ENCODE results near the gene UST.
A peak's percentile ranks its signal among the peaks of the same experiment; 100 is the strongest.

The UST gene

GRCh38 chr6:149079911-149080491 lies 333.2 kb downstream of the UST start:
- no peaks in the 10 kb centered on the region for H3K9me3 Mint-ChIP-seq

GRCh38 chr6:149080511-149080910 lies 333.7 kb downstream of the UST start:
- H3K36me3 Mint-ChIP-seq (ENCODE audit: insufficient read depth) = peaks cover 4% of the 10 kb centered on the region
- no peak overlapping the region for H3K27ac Mint-ChIP-seq
- no peak for DNase-seq
- no peaks in the 10 kb centered on the region for H3K9me3 Mint-ChIP-seq
- no peaks in the 10 kb centered on the region for H3K27me3 Mint-ChIP-seq
- ATAC-seq (replicated peaks) = no peak
- H3K4me1 Mint-ChIP-seq (ENCODE audit: low read depth in 2 of 2) = peaks cover 5 to 8% of the 10 kb centered on the region in 2 donors
- no peak overlapping the region for H3K4me3 Mint-ChIP-seq

More at GRCh38 chr6:149079911-149080491, 333.2 kb downstream of the UST start:
- no peaks in the 10 kb centered on the region for H3K27me3 Mint-ChIP-seq
- no peak overlapping the region for H3K4me3 Mint-ChIP-seq
- H3K36me3 Mint-ChIP-seq (ENCODE audit: insufficient read depth) = peaks cover 4% of the 10 kb centered on the region
- H3K27ac Mint-ChIP-seq = no peak overlapping the region
- no peak for ATAC-seq (replicated peaks)
- DNase-seq = no peak
- H3K4me1 Mint-ChIP-seq (ENCODE audit: low read depth in 2 of 2) = peaks cover 10% of the 10 kb centered on the region in 2 donors

- no peaks in the 10 kb centered on the region for H3K9me3 Mint-ChIP-seq
- H3K27me3 Mint-ChIP-seq = no peaks in the 10 kb centered on the region
- peaks cover 0 to 4% of the 10 kb centered on the region in 2 donors for H3K4me1 Mint-ChIP-seq (ENCODE audit: low read depth in 2 of 2)
- H3K27ac Mint-ChIP-seq = no peak overlapping the region
- ATAC-seq (replicated peaks) (no peak), DNase-seq (no peak)
- no peaks in the 10 kb centered on the region for H3K36me3 Mint-ChIP-seq (ENCODE audit: insufficient read depth)
- H3K4me3 Mint-ChIP-seq = no peak overlapping the region
Observed at GRCh38 chr6:149081281-149081680, 334.5 kb downstream of the UST start.

- H3K9me3 Mint-ChIP-seq = no peaks in the 10 kb centered on the region
- peaks cover 0 to 4% of the 10 kb centered on the region in 2 donors for H3K4me1 Mint-ChIP-seq (ENCODE audit: low read depth in 2 of 2)
- no peaks in the 10 kb centered on the region for H3K27me3 Mint-ChIP-seq
- DNase-seq = peak; percentile 72 to 79 (median 74)
- H3K4me3 Mint-ChIP-seq = no peak overlapping the region
- no peak overlapping the region for H3K27ac Mint-ChIP-seq
- ATAC-seq (replicated peaks) = peak; percentile 95
- no peaks in the 10 kb centered on the region for H3K36me3 Mint-ChIP-seq (ENCODE audit: insufficient read depth)
Observed at GRCh38 chr6:149082320-149082719, 335.5 kb downstream of the UST start.

GRCh38 chr6:149084026-149084425 lies 337.2 kb downstream of the UST start:
- Mint-ChIP-seq H3K4me1 (ENCODE audit: low read depth in 2 of 2) (peaks cover 0 to 4% of the 10 kb centered on the region in 2 donors), H3K4me3 (no peak overlapping the region), H3K36me3 (ENCODE audit: insufficient read depth) (no peaks in the 10 kb centered on the region), H3K27me3 (peaks cover 11 to 12% of the 10 kb centered on the region in 2 donors), H3K27ac (no peak overlapping the region), H3K9me3 (no peaks in the 10 kb centered on the region)
- no peak for DNase-seq
- ATAC-seq (replicated peaks) = no peak

- Mint-ChIP-seq H3K4me1 (ENCODE audit: low read depth in 2 of 2) (peaks cover 0 to 4% of the 10 kb centered on the region in 2 donors), H3K36me3 (ENCODE audit: insufficient read depth) (no peaks in the 10 kb centered on the region), H3K27ac (peak overlapping the region in 1 of 2 donors; percentile 8), H3K4me3 (no peak overlapping the region), H3K27me3 (peaks cover 11 to 13% of the 10 kb centered on the region in 2 donors), H3K9me3 (no peaks in the 10 kb centered on the region)
- DNase-seq (no peak), ATAC-seq (replicated peaks) (no peak)
Observed at GRCh38 chr6:149084808-149085556, 338.2 kb downstream of the UST start.

GRCh38 chr6:149085557-149085938 lies 338.7 kb downstream of the UST start:
- peak overlapping the region in 1 of 2 donors; percentile 8 for H3K27ac Mint-ChIP-seq
- no peaks in the 10 kb centered on the region for H3K36me3 Mint-ChIP-seq (ENCODE audit: insufficient read depth)
- H3K4me3 Mint-ChIP-seq = no peak overlapping the region
- peaks cover 11 to 13% of the 10 kb centered on the region in 2 donors for H3K27me3 Mint-ChIP-seq
- no peaks in the 10 kb centered on the region for H3K9me3 Mint-ChIP-seq
- no peak for ATAC-seq (replicated peaks)
- no peak for DNase-seq
- H3K4me1 Mint-ChIP-seq (ENCODE audit: low read depth in 2 of 2) = peaks cover 0 to 4% of the 10 kb centered on the region in 2 donors

- Mint-ChIP-seq H3K27me3 (peaks cover 11 to 13% of the 10 kb centered on the region in 2 donors), H3K36me3 (ENCODE audit: insufficient read depth) (no peaks in the 10 kb centered on the region), H3K4me3 (no peak overlapping the region), H3K9me3 (no peaks in the 10 kb centered on the region), H3K27ac (no peak overlapping the region), H3K4me1 (ENCODE audit: low read depth in 2 of 2) (peaks cover 0 to 4% of the 10 kb centered on the region in 2 donors)
- DNase-seq (no peak), ATAC-seq (replicated peaks) (no peak)
Observed at GRCh38 chr6:149086363-149086762, 339.5 kb downstream of the UST start.

- Mint-ChIP-seq H3K36me3 (ENCODE audit: insufficient read depth) (no peaks in the 10 kb centered on the region), H3K4me3 (no peak overlapping the region), H3K27ac (no peak overlapping the region), H3K4me1 (ENCODE audit: low read depth in 2 of 2) (no peaks in the 10 kb centered on the region), H3K27me3 (peaks cover 11 to 13% of the 10 kb centered on the region in 2 donors), H3K9me3 (no peaks in the 10 kb centered on the region)
- DNase-seq (no peak), ATAC-seq (replicated peaks) (no peak)
Observed at GRCh38 chr6:149087898-149088297, 341.1 kb downstream of the UST start.

GRCh38 chr6:149088361-149088760 lies 341.5 kb downstream of the UST start:
- ATAC-seq (replicated peaks) (no peak), DNase-seq (no peak)
- H3K4me3 Mint-ChIP-seq = no peak overlapping the region
- H3K36me3 Mint-ChIP-seq (ENCODE audit: insufficient read depth) = peaks cover under 1% of the 10 kb centered on the region
- H3K9me3 Mint-ChIP-seq = no peaks in the 10 kb centered on the region
- peaks cover 11 to 13% of the 10 kb centered on the region in 2 donors for H3K27me3 Mint-ChIP-seq
- peaks cover 0 to 2% of the 10 kb centered on the region in 2 donors for H3K4me1 Mint-ChIP-seq (ENCODE audit: low read depth in 2 of 2)
- no peak overlapping the region for H3K27ac Mint-ChIP-seq

GRCh38 chr6:149089510-149089909 lies 342.7 kb downstream of the UST start:
- no peaks in the 10 kb centered on the region for H3K9me3 Mint-ChIP-seq
- DNase-seq (no peak), ATAC-seq (replicated peaks) (no peak)
- no peak overlapping the region for H3K27ac Mint-ChIP-seq
- H3K36me3 Mint-ChIP-seq (ENCODE audit: insufficient read depth) = peaks cover 3% of the 10 kb centered on the region
- peaks cover 4 to 10% of the 10 kb centered on the region in 2 donors for H3K4me1 Mint-ChIP-seq (ENCODE audit: low read depth in 2 of 2)
- no peak overlapping the region for H3K4me3 Mint-ChIP-seq
- peaks cover 11 to 13% of the 10 kb centered on the region in 2 donors for H3K27me3 Mint-ChIP-seq

GRCh38 chr6:149090937-149091336 lies 344.1 kb downstream of the UST start:
- Mint-ChIP-seq H3K36me3 (ENCODE audit: insufficient read depth) (peaks cover 3% of the 10 kb centered on the region), H3K9me3 (no peaks in the 10 kb centered on the region), H3K4me1 (ENCODE audit: low read depth in 2 of 2) (peaks cover 8 to 17% of the 10 kb centered on the region in 2 donors), H3K4me3 (no peak overlapping the region), H3K27ac (no peak overlapping the region), H3K27me3 (peaks cover 11 to 13% of the 10 kb centered on the region in 2 donors)
- no peak for ATAC-seq (replicated peaks)
- no peak for DNase-seq

GRCh38 chr6:149093643-149094042 lies 346.8 kb downstream of the UST start:
- Mint-ChIP-seq H3K27ac (peak overlapping the region in 1 of 2 donors; percentile 49), H3K4me1 (ENCODE audit: low read depth in 2 of 2) (peaks cover 12 to 19% of the 10 kb centered on the region in 2 donors), H3K27me3 (peaks cover 3 to 5% of the 10 kb centered on the region in 2 donors), H3K9me3 (peaks cover 4 to 8% of the 10 kb centered on the region in 2 donors), H3K4me3 (no peak overlapping the region), H3K36me3 (ENCODE audit: insufficient read depth) (peaks cover 3% of the 10 kb centered on the region)
- DNase-seq (no peak), ATAC-seq (replicated peaks) (no peak)

- Mint-ChIP-seq H3K36me3 (ENCODE audit: insufficient read depth) (peaks cover 3% of the 10 kb centered on the region), H3K9me3 (peaks cover 6 to 8% of the 10 kb centered on the region in 2 donors), H3K27ac (peak overlapping the region; percentile 65 to 84), H3K4me3 (peak overlapping the region; percentile 27 to 38), H3K27me3 (no peaks in the 10 kb centered on the region), H3K4me1 (ENCODE audit: low read depth in 2 of 2) (peaks cover 12 to 19% of the 10 kb centered on the region in 2 donors)
- no peak for ATAC-seq (replicated peaks)
- DNase-seq = no peak
Observed at GRCh38 chr6:149094156-149094555, 347.3 kb downstream of the UST start.

All from effector memory CD8-positive, alpha-beta T cell (primary cell).